PC-9 (cell line): Measurements from ENCODE around the gene THBS1.

Source experiments
- CTCF ChIP-seq: fragments of 200-600 bp; sonication (generic); conservative IDR thresholded peaks from 2 replicates; pipeline ENCODE4 v1.6.1; 2017; ENCODE audit warnings: mixed run types, antibody characterized with exemption, mild to moderate bottlenecking, moderate library complexity
- EZH2 ChIP-seq: fragments of 200-600 bp; sonication (generic); IDR thresholded peaks from 2 replicates; pipeline ENCODE4 v1.8.0; 2017; ENCODE audit warnings: antibody characterized with exemption, low read depth

GRCh38 chr15:39591141-39591895, 10.4 kb downstream of the THBS1 start:
- TF ChIP-seq CTCF (no peak), EZH2 (no peak)
